Right forelimb (tissue), 1 donor: ENCODE data around the gene CCDC178.
"Not testable (repeated sequence)": the region's sequence is repeated elsewhere in the genome, so short reads cannot be mapped to it uniquely, and the experiment has no call there.

Source experiments
- DNase-seq: peaks from one replicate; pipeline ENCODE4 v3.0.0-alpha.2; 2018

The CCDC178 gene

GRCh38 chr18:32974421-32975162 is 465.9 kb downstream of the CCDC178 start:
- no peak for DNase-seq

- DNase-seq, result no peak
Observed at GRCh38 chr18:32968248-32968647, 472.3 kb downstream of the CCDC178 start.

GRCh38 chr18:32966141-32966540 is 474.4 kb downstream of the CCDC178 start:
- DNase-seq, result no peak

GRCh38 chr18:32961538-32961937 is 479.0 kb downstream of the CCDC178 start:
- DNase-seq, result no peak

GRCh38 chr18:32958746-32959145 is 481.8 kb downstream of the CCDC178 start:
- DNase-seq, result no peak

GRCh38 chr18:32956591-32957315 is 483.8 kb downstream of the CCDC178 start:
- DNase-seq, result no peak

GRCh38 chr18:32952318-32952717 is 488.2 kb downstream of the CCDC178 start:
- DNase-seq, result not testable (repeated sequence)

- no peak for DNase-seq
Observed at GRCh38 chr18:32937597-32937996, 502.9 kb downstream of the CCDC178 start.

- no peak for DNase-seq
Observed at GRCh38 chr18:32937066-32937465, 503.5 kb downstream of the CCDC178 start.

- no peak for DNase-seq
Observed at GRCh38 chr18:32934201-32934600, 506.3 kb downstream of the CCDC178 start.

- no peak for DNase-seq
Observed at GRCh38 chr18:32930695-32931301, 509.7 kb downstream of the CCDC178 start.

- no peak for DNase-seq
Observed at GRCh38 chr18:32929213-32929612, 511.3 kb downstream of the CCDC178 start.

- DNase-seq, result no peak
Observed at GRCh38 chr18:32922951-32923430, 517.5 kb downstream of the CCDC178 start.

- DNase-seq, result no peak
Observed at GRCh38 chr18:32920796-32921787, 519.4 kb downstream of the CCDC178 start.

- DNase-seq, result no peak
Observed at GRCh38 chr18:32919799-32920198, 520.7 kb downstream of the CCDC178 start.

GRCh38 chr18:32918692-32919250 is 521.8 kb downstream of the CCDC178 start:
- no peak for DNase-seq

- DNase-seq, result no peak
Observed at GRCh38 chr18:32915516-32915915, 525.0 kb downstream of the CCDC178 start.

- no peak for DNase-seq
Observed at GRCh38 chr18:32911660-32912284, 528.7 kb downstream of the CCDC178 start.

- DNase-seq, result no peak
Observed at GRCh38 chr18:32910694-32911296, 529.7 kb downstream of the CCDC178 start.

- no peak for DNase-seq
Observed at GRCh38 chr18:32909798-32910561, 530.5 kb downstream of the CCDC178 start.
